H1 (cell line): ENCODE data around the gene MYADM.

ENCODE experiments used
- ASH2L ChIP-seq: fragments of 200-600, 300-600 bp; sonication (generic); IDR thresholded peaks from one replicate; pipeline ENCODE4 v1.7.1; 2017; ENCODE audit warnings: low read length
- CTCF ChIP-seq, 3 experiments: IDR thresholded peaks; 1 replicate in 2 of 3; 2 replicates in 1 of 3; pipeline versions ENCODE4 v1.5.1 to v1.6.1; 2011; ENCODE audit warnings: low read length in 3 of 3, mild to moderate bottlenecking in 3 of 3, inconsistent platforms in 2 of 3, low read depth in 1 of 3, moderate library complexity in 1 of 3; ENCODE audit not compliant: insufficient read depth in 1 of 3; ENCODE audit errors: control extremely low read depth in 1 of 3
- EP300 ChIP-seq, 2 experiments: IDR thresholded peaks; 1 replicate in 1 of 2; 2 replicates in 1 of 2; pipeline ENCODE4 v1.6.1; 2011 to 2012; ENCODE audit warnings: low read depth in 2 of 2, low read length in 2 of 2, mild to moderate bottlenecking in 2 of 2, borderline replicate concordance in 1 of 2, inconsistent platforms in 1 of 2, moderate library complexity in 1 of 2
- EZH2 ChIP-seq: fragments of 200-600 bp; sonication (generic); IDR thresholded peaks from 2 replicates; pipeline ENCODE4 v1.7.1; 2012; ENCODE audit warnings: low read depth, mild to moderate bottlenecking, moderate library complexity, low read length, inconsistent platforms; ENCODE audit not compliant: severe bottlenecking
- GABPA ChIP-seq: IDR thresholded peaks from 2 replicates; pipeline ENCODE4 v1.6.1; 2011; ENCODE audit warnings: mild to moderate bottlenecking, low read length, moderate library complexity, borderline replicate concordance; ENCODE audit not compliant: insufficient read depth
- MAX ChIP-seq: IDR thresholded peaks from 2 replicates; pipeline ENCODE4 v1.6.1; 2012; ENCODE audit warnings: inconsistent platforms
- RAD21 ChIP-seq, 2 experiments: IDR thresholded peaks in 1 of 2; conservative IDR thresholded peaks in 1 of 2; 2 replicates each; pipeline ENCODE4 v1.6.1; 2011; ENCODE audit warnings: low read depth in 2 of 2, low read length in 2 of 2, improper control_type of control experiment in 1 of 2, inconsistent platforms in 1 of 2, mild to moderate bottlenecking in 1 of 2, moderate library complexity in 1 of 2
- TAF1 ChIP-seq: IDR thresholded peaks from 2 replicates; pipeline ENCODE4 v1.6.1; 2011; ENCODE audit warnings: mild to moderate bottlenecking, low read depth, low read length
- TCF12 ChIP-seq: IDR thresholded peaks from 2 replicates; pipeline ENCODE4 v1.6.1; 2011; ENCODE audit warnings: low read depth, mild to moderate bottlenecking, low read length

GRCh38 chr19:53892981-53893325, 25.3 kb downstream of the MYADM start:
- TF ChIP-seq GABPA (no peak), TCF12 (no peak), ASH2L (no peak), MAX (no peak), EZH2 (no peak), CTCF (IDR thresholded peaks at IDR 0.05; ENCODE audit: control extremely low read depth in 1 of 3, insufficient read depth in 1 of 3, low read depth in 1 of 3, low read length in 3 of 3) (no peak), EP300 (IDR thresholded peaks at IDR 0.05; ENCODE audit: borderline replicate concordance in 1 of 2, low read depth in 2 of 2, low read length in 2 of 2) (no peak), TAF1 (0 out of 2 replicates have a peak, but pooled peaks have one; percentile 8), RAD21 (IDR thresholded peaks at IDR 0.05 in 1 of 2, conservative IDR thresholded peaks at IDR 0.05 in 1 of 2; ENCODE audit: low read depth in 2 of 2, low read length in 2 of 2) (no peak)
